ENCODE data around the gene AHRR.

The AHRR gene

GRCh38 chr5:446066-446882, 124.8 kb downstream of the AHRR start:
- no peak for DNase-seq

GRCh38 chr5:446883-447263, 125.4 kb downstream of the AHRR start:
- peak in 1 of 2 donors; percentile 50 for DNase-seq

- no peak for DNase-seq
Measured at GRCh38 chr5:447501-447900, 126.0 kb downstream of the AHRR start.

DNA sequence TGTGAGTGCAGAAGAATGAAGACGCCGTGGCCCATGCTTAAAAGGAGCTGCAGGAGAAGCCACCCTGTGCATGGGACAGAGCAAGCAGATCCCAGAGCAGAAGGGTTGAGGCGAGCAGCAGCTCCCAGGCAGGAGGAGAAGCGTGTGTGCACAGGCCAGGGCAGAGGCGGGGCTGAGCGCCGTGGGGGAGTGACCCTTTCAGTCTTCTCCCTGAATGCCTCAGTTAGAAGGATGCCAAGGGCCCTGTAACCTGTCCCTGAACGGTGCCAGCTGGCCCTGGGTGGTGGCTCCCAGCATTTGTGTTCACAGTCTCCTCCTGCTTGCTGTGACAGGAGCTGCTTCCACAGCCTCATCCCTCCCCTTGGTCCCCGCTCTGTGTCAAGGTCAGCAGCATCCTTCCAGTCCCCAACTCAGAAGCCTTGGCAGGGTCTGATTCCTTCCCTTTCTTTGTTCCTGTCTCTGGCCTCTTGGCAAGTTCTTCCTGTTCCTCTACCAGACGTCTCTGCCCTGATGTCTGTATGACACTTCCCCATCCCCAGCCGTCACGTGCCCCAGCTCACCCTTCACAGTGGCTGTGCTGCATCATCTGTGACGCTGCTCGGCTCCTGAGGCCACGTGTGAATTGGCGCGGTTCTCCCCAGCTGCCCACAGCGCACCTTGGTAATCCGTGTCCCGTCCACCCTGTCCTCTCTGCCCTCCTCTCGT, 126.7 kb downstream of the AHRR start:
- peak; percentile 51 to 60 for DNase-seq

GRCh38 chr5:448766-449090, 127.2 kb downstream of the AHRR start:
- peak; percentile 51 to 60 for DNase-seq

- no peak for DNase-seq
Measured at GRCh38 chr5:449151-449550, 127.6 kb downstream of the AHRR start.

- DNase-seq = no peak
Measured at GRCh38 chr5:451587-452458, 130.3 kb downstream of the AHRR start.

- no peak for DNase-seq
Measured at GRCh38 chr5:452978-453710, 131.6 kb downstream of the AHRR start.

- no peak for DNase-seq
Measured at GRCh38 chr5:453725-454481, 132.4 kb downstream of the AHRR start.

- no peak for DNase-seq
Measured at GRCh38 chr5:454936-455335, 133.4 kb downstream of the AHRR start.

GRCh38 chr5:455806-456205, 134.3 kb downstream of the AHRR start:
- no peak for DNase-seq

DNA sequence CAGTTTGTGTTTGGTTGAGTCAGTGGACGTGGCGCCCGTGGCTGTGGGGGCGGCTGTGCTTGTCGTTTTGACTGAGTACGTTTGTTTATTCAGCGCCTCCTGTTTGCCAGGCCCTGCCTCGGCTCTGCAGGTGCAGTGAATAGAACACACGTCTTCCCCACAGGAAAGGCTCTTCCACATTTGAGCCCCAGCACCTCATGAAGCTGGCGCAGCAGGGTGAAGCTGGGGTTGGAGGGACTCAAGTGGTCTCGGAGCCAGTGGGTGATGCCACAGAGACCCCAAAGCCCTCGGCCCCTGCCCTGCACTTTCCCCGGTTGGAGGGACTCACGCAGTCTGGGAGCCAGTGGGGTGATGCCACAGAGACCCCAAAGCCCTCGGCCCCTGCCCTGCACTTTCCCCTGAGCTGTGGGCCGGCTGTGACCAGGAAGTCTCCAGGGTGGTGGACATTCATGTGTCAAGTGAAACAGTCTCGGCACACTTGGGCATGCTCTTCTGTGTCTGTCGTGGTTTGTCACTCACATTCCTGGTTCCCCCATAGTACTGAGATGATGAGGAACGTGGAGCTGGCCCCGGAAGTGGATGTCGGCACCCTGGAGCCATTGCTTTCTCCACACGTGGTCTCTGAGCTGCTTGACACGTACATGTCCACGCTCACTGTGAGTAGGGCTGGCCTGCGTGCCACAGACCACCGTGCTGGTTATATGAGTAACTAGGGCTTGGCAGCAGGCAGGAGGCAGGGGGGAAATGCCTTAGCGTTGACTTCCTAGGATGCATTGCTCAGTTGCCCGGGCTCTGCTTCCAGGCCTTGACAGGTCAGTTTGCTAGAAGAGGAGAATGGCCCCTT, 135.1 kb downstream of the AHRR start:
- no peak for DNase-seq

DNA sequence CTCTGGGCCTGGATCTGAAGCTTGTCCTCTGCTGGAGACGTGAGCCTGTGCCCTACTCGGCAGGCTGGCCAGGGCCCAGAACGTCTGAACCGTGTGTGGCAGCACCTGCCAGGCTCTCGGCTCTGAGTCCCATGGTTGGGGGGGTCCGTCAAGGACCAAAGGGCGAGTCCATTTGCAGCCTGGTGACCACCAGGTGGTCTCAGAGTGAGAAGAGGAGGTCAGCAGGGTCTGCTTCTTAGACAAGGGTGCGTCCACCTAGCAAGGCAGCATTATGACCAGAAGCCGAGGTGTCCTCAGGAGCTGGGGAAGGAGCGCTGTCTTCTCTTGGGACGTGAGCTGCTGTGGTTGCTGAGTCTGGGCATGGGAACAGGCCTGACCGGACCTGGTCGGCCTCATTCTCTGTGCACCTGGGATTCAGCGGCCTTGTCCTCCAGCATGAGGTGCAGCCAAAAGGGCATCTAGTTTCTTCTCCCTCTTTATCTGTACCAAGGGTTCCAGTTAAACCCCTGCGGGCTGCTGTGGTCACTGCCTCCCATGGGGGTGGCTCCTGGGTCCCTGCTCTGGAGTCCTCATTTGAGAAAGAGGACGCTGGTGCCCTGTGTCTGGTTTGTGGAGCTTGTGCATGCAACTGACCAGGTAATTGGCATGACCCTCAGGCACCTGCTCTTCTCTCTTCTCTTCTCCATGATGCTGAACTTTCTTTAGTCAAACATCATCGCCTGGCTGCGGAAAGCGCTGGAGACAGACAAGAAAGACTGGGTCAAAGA, 135.9 kb downstream of the AHRR start:
- DNase-seq = no peak

- no peak for DNase-seq
Measured at GRCh38 chr5:458547-459353, 137.2 kb downstream of the AHRR start.

DNA sequence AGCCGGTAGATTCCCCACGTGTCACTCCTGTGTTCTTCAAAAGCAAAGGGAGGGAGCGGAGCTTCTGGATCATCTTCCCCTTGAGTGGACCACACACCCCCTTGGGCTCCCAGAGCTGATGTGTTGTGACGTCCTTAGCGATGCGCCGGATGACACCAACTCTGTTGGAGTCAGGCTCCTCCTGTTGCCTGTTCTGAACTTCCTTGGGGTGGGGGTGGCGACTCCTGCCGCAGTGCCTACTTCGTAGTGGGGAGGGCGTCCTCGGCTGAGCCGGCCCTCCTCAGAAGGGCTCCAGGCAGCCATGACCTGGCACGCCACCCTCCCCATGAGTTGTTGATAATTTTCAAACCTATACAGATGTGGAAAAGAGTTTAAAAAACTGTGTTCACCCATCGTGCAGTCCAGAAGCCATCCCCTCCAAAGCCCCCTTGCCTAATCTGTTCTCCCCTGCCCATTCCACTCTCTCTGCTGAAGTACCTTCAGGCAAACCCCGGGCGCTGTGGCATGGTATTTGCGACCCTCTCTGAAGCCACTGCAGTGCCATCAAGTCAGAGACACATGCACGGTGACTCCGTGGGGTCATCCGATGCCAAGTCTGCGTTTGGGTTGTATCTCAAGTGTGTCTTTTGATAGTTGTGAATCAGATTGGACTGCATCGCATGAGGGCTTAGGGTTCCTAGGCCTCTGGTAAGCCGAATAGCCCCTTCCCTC, 138.2 kb downstream of the AHRR start:
- DNase-seq = no peak

DNA sequence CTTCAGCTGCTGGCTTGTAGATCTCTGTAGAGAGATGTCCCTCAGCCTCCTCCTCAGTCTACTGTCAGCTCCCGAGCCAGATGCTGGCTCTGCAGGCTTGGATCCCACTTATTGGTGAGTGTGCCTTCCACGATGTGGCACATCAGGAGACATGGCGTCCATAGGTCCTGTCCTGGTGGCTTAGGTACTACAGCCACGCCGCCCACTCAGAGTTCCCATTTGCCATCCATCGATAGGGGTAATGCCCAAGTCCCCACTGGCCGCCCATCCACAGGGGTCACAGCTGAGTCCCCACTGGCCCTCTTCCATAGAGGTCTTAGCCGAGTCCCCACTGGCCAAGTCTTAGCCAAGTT, 138.7 kb downstream of the AHRR start:
- DNase-seq = no peak

- DNase-seq = no peak
Measured at GRCh38 chr5:462051-462481, 140.6 kb downstream of the AHRR start.

DNA sequence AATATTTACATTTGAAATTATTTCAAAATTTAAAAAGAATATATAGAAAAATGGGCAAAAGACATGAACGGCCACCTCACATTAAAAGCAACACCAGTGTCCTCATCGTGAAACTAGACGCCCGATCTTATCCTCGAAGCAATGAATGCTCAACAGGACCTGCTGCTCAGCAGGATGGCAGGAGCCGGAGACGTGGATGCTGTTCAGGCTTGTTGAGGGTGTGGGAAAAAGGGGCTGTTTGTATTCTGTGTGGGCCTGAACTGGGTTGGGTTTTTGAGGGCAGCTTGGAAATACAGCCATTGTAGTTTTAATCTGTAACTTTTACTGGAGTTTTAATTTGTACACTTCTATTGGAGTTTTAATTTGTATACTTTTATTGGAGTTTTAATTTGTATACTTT, 141.8 kb downstream of the AHRR start:
- DNase-seq = no peak

GRCh38 chr5:463952-464351, 142.4 kb downstream of the AHRR start:
- no peak for DNase-seq

All from hippocampal formation (tissue), 2 donors.